HG03565 (cell line): ENCODE data around the gene FARSA.
A peak's percentile ranks its signal among the peaks of the same experiment; 100 is the strongest.
"Not testable (repeated sequence)": the region's sequence is repeated elsewhere in the genome, so short reads cannot be mapped to it uniquely, and the experiment has no call there.

Source experiments
- ATAC-seq: cut with Tn5 transposase; IDR thresholded peaks from one replicate; pipeline ENCODE4 v1.9.1; 2021; ENCODE audit warnings: mild to moderate bottlenecking, moderate library complexity; ENCODE audit not compliant: unreplicated experiment

Gene FARSA

GRCh38 chr19:12954612-12954962, 21.1 kb upstream of the FARSA start:
- ATAC-seq = no peak

- ATAC-seq = no peak
Measured at GRCh38 chr19:12953799-12954611, 20.5 kb upstream of the FARSA start.

- ATAC-seq = no peak
Measured at GRCh38 chr19:12953138-12953798, 19.8 kb upstream of the FARSA start.

- ATAC-seq = no peak
Measured at GRCh38 chr19:12952488-12953137, 19.1 kb upstream of the FARSA start.

GRCh38 chr19:12952050-12952449, 18.5 kb upstream of the FARSA start:
- ATAC-seq = not testable (repeated sequence)

GRCh38 chr19:12949363-12950283, 16.1 kb upstream of the FARSA start:
- no peak for ATAC-seq

GRCh38 chr19:12948612-12949362, 15.3 kb upstream of the FARSA start:
- no peak for ATAC-seq

GRCh38 chr19:12947702-12948611, 14.4 kb upstream of the FARSA start:
- no peak for ATAC-seq

GRCh38 chr19:12946731-12947496, 13.4 kb upstream of the FARSA start:
- ATAC-seq = no peak

GRCh38 chr19:12946092-12946721, 12.7 kb upstream of the FARSA start:
- ATAC-seq = peak; percentile 10

- ATAC-seq = peak; percentile 69
Measured at GRCh38 chr19:12945479-12946091, 12.1 kb upstream of the FARSA start, which contains the start of gene RAD23A. Gene RAD23A (plus strand): TSS chr19:12945862. CDS start chr19:12945949, 87 bp downstream.

- ATAC-seq = no peak
Measured at GRCh38 chr19:12944104-12944674, 10.7 kb upstream of the FARSA start.

GRCh38 chr19:12943437-12944044, 10.0 kb upstream of the FARSA start:
- no peak for ATAC-seq

- no peak for ATAC-seq
Measured at GRCh38 chr19:12940897-12941296, 7.4 kb upstream of the FARSA start.

GRCh38 chr19:12939975-12940423, 6.5 kb upstream of the FARSA start:
- no peak for ATAC-seq

- ATAC-seq = no peak
Measured at GRCh38 chr19:12938779-12939601, 5.5 kb upstream of the FARSA start.
